Gastroesophageal sphincter (tissue), 4 donors: ENCODE data around the gene CYTL1. TPM values are rescaled to one million over a fixed set of nuclear protein-coding genes. Genes with fewer than 3 reads are reported as not detected.

Experiments
- ATAC-seq: fragments of 150-250 bp; one replicate; pipeline ENCODE4 v1.9.1; 2016; ENCODE audit warnings: mild to moderate bottlenecking, moderate library complexity
- H3K27ac ChIP-seq, 4 donors: fragments of 200-600 bp; sonication (generic) in 3 of 4; 1 replicate in 3 of 4; 2 replicates in 1 of 4; pipeline ENCODE4 v1.5.1; 2016 to 2019
- H3K27me3 ChIP-seq: fragments of 200-600 bp; sonication (generic); one replicate; pipeline ENCODE4 v1.5.1; 2019
- H3K36me3 ChIP-seq, 2 donors: fragments of 200-600 bp; sonication (generic); one replicate each; pipeline ENCODE4 v1.5.1; 2019; ENCODE audit warnings: control low read depth in 1 of 2
- H3K4me1 ChIP-seq, 3 donors: fragments of 200-600 bp; sonication (generic); 1 replicate in 2 of 3; 2 replicates in 1 of 3; pipeline ENCODE4 v1.5.1; 2016 to 2019; ENCODE audit warnings: control low read depth in 2 of 3
- H3K4me3 ChIP-seq, 2 donors: fragments of 200-600 bp; sonication (generic); one replicate each; pipeline ENCODE4 v1.5.1; 2019; ENCODE audit warnings: mild to moderate bottlenecking in 1 of 2, moderate library complexity in 1 of 2
- H3K9me3 ChIP-seq, 3 donors: fragments of 200-600 bp; sonication (generic); one replicate each; pipeline ENCODE4 v1.5.1; 2017 to 2019; ENCODE audit warnings: control low read depth in 2 of 3
- CTCF ChIP-seq, 4 experiments: fragments of 200-600 bp in 2 of 4; fragments of 450-650 bp in 2 of 4; sonication (generic) in 1 of 4; IDR thresholded peaks; one replicate each; pipeline ENCODE4 v1.5.1; 2017 to 2019; ENCODE audit warnings: antibody characterized with exemption in 4 of 4, mild to moderate bottlenecking in 2 of 4, moderate library complexity in 2 of 4
- EP300 ChIP-seq: sonication (generic); formaldehyde crosslinking; IDR thresholded peaks from one replicate; pipeline ENCODE4 v1.6.1; 2017; ENCODE audit warnings: antibody characterized with exemption, mild to moderate bottlenecking
- POLR2A ChIP-seq, 2 donors: fragments of 450-650 bp; IDR thresholded peaks; one replicate each; pipeline ENCODE4 v1.6.1; 2017; ENCODE audit warnings: antibody characterized with exemption in 2 of 2, mild to moderate bottlenecking in 2 of 2, moderate library complexity in 1 of 2
- POLR2AphosphoS5 ChIP-seq: sonication (generic); formaldehyde crosslinking; IDR thresholded peaks from one replicate; pipeline ENCODE4 v1.6.1; 2017; ENCODE audit warnings: antibody characterized with exemption
- WGBS, 2 donors: methylation state at CpG; one replicate each; pipeline ENCODE4 v1.1.5; 2018; ENCODE audit warnings: low coverage in 1 of 2; 5-methylcytosine and 5-hydroxymethylcytosine counted together
- total RNA-seq, 4 donors: library from RNA; depleted of rRNA; stranded (reverse); fragments of >200 nt; gene quantifications; one replicate each; pipeline ENCODE4 v1.1.0, GENCODE V29; 2016

The CYTL1 gene
- total RNA-seq, 4 donors from 2014 or later, result 1.4 to 5.0 (median 2.3) TPM

GRCh38 chr4:5041699-5042098 lies 22.4 kb upstream of the CYTL1 start:
- H3K36me3 ChIP-seq, result no peaks in the 10 kb centered on the region
- H3K27me3 ChIP-seq, result peaks cover 7% of the 10 kb centered on the region
- 62 to 72% methylated on average over 7 of the region's 7 CpGs for WGBS, 2 donors
- no peak for TF ChIP-seq CTCF (IDR thresholded peaks at IDR 0.05)
- TF ChIP-seq POLR2AphosphoS5, result no peak
- TF ChIP-seq POLR2A (IDR thresholded peaks at IDR 0.05), result no peak
- no peak for TF ChIP-seq EP300
- no peak overlapping the region for H3K4me3 ChIP-seq
- peaks cover 0 to 16% (median 6%) of the 10 kb centered on the region in 3 donors for H3K4me1 ChIP-seq
- H3K27ac ChIP-seq, result no peak overlapping the region
- no peak for ATAC-seq
- H3K9me3 ChIP-seq, result no peaks in the 10 kb centered on the region

GRCh38 chr4:5040856-5041620 lies 21.8 kb upstream of the CYTL1 start:
- H3K36me3 ChIP-seq, result no peaks in the 10 kb centered on the region
- peaks cover 7% of the 10 kb centered on the region for H3K27me3 ChIP-seq
- WGBS, 2 donors, result 63 to 79% methylated on average over 8 to 9 of the region's 9 CpGs
- H3K27ac ChIP-seq, result no peak overlapping the region
- H3K4me3 ChIP-seq, result no peak overlapping the region
- TF ChIP-seq POLR2AphosphoS5 (no peak), POLR2A (IDR thresholded peaks at IDR 0.05) (no peak)
- H3K9me3 ChIP-seq, result no peaks in the 10 kb centered on the region
- peaks cover 0 to 20% (median 6%) of the 10 kb centered on the region in 3 donors for H3K4me1 ChIP-seq
- no peak for ATAC-seq

GRCh38 chr4:5039800-5040199 lies 20.5 kb upstream of the CYTL1 start:
- no peak for TF ChIP-seq CTCF (IDR thresholded peaks at IDR 0.05)
- Histone ChIP-seq H3K36me3 (no peaks in the 10 kb centered on the region), H3K27me3 (peaks cover 7% of the 10 kb centered on the region), H3K9me3 (no peaks in the 10 kb centered on the region), H3K27ac (no peak overlapping the region), H3K4me3 (no peak overlapping the region), H3K4me1 (peaks cover 2 to 30% (median 10%) of the 10 kb centered on the region in 3 donors)
- WGBS, 2 donors, result 60% methylated on average over 1 of the region's 7 CpGs; no CpG with 5 or more reads in 1 of the 2 donors
- no peak for ATAC-seq

GRCh38 chr4:5037553-5038551 lies 18.6 kb upstream of the CYTL1 start:
- Histone ChIP-seq H3K9me3 (no peaks in the 10 kb centered on the region), H3K27me3 (no peaks in the 10 kb centered on the region), H3K27ac (peak overlapping the region in 1 of 4 donors; percentile 8), H3K4me1 (peaks cover 10 to 50% (median 23%) of the 10 kb centered on the region in 3 donors), H3K36me3 (no peaks in the 10 kb centered on the region), H3K4me3 (no peak overlapping the region)
- ATAC-seq, result peak; percentile 82
- TF ChIP-seq EP300 (no peak), POLR2AphosphoS5 (peak; percentile 66)
- 32 to 56% methylated on average over 6 to 7 of the region's 8 CpGs for WGBS, 2 donors

- H3K27me3 ChIP-seq, result no peaks in the 10 kb centered on the region
- no peak for TF ChIP-seq POLR2AphosphoS5
- no peak for TF ChIP-seq EP300
- no peak for TF ChIP-seq CTCF (IDR thresholded peaks at IDR 0.05)
- no peak for TF ChIP-seq POLR2A (IDR thresholded peaks at IDR 0.05)
- no peaks in the 10 kb centered on the region for H3K36me3 ChIP-seq
- no peak overlapping the region for H3K27ac ChIP-seq
- H3K4me3 ChIP-seq, result no peak overlapping the region
- no peaks in the 10 kb centered on the region for H3K9me3 ChIP-seq
- H3K4me1 ChIP-seq, result peaks cover 10 to 53% (median 23%) of the 10 kb centered on the region in 3 donors
- 17 to 36% methylated on average over 3 to 4 of the region's 5 CpGs for WGBS, 2 donors
- no peak for ATAC-seq
Observed at GRCh38 chr4:5036239-5036638, 17.0 kb upstream of the CYTL1 start.
